Activated T-helper 1 cell treated with anti-CD3 and anti-CD28 coated beads, Interleukin-12 subunit alpha, Interleukin-12 subunit beta, Interleukin-2, Interleukin-4 antibody, amounts not matched to agents 30 ng/mL and 10 ng/mL and 1 ng/mL, durations not matched to agents 14 hours and 24 hours and 36 hours (primary cell): ENCODE measurements around the gene GMFB. TPM values are rescaled to one million over a fixed set of nuclear protein-coding genes. Genes with fewer than 3 reads are reported as not detected.

Experiments used
- DNase-seq: peaks from one replicate; pipeline ENCODE4 v3.0.0; 2021; ENCODE audit warnings: low spot score
- H3K27ac Mint-ChIP-seq: one replicate; pipeline ENCODE4 v1.8.0; 2021; ENCODE audit warnings: mild to moderate bottlenecking, mixed read lengths
- H3K27me3 Mint-ChIP-seq: one replicate; pipeline ENCODE4 v1.8.0; 2022; ENCODE audit warnings: mild to moderate bottlenecking, moderate library complexity, mixed read lengths; ENCODE audit not compliant: insufficient read depth
- H3K36me3 Mint-ChIP-seq: one replicate; pipeline ENCODE4 v1.8.0; 2021; ENCODE audit warnings: low read depth, mixed read lengths
- H3K4me1 Mint-ChIP-seq: one replicate; pipeline ENCODE4 v1.8.0; 2021; ENCODE audit warnings: low read depth, mixed read lengths
- H3K4me3 Mint-ChIP-seq: one replicate; pipeline ENCODE4 v1.8.0; 2021; ENCODE audit warnings: mild to moderate bottlenecking, moderate library complexity, mixed read lengths
- H3K9me3 Mint-ChIP-seq: one replicate; pipeline ENCODE4 v1.8.0; 2021; ENCODE audit warnings: mixed read lengths
- intact Hi-C: fragments of 100-400 bp; cut with micrococcal nuclease; formaldehyde crosslinking; loops from one replicate; pipeline ENCODE4 v1.15.1; 2024
- total RNA-seq: library from RNA; stranded (reverse); gene quantifications from 2 replicates; pipeline ENCODE4 v1.2.3, GENCODE V29; 2022

GMFB gene
- total RNA-seq, 1 donor from 2014 or later: 39.5 TPM

DNA sequence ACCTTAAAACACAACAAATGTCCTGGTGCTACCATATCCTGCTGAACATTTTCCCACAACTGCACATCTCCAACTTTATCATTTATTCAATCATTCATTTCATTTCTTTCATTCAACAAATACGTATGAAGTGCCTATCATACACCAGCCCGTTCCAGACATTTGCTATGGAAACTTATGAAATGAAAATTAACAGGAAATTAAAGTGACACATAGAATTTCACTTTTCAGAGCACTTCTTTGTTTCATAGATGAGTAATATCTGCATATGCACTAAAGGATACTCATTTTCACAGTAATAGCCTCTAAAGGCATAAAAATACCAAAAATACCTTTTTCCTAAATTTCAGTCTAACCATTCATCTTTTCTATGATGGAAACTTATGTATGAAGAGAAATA, 60.3 kb downstream of the GMFB start:
- intact Hi-C loops: no loop called here
- Mint-ChIP-seq H3K4me3 (no peak overlapping the region), H3K27me3 (no peaks in the 10 kb centered on the region), H3K4me1 (peaks cover 26% of the 10 kb centered on the region), H3K36me3 (peaks cover 39% of the 10 kb centered on the region), H3K9me3 (no peaks in the 10 kb centered on the region), H3K27ac (no peak overlapping the region)
- DNase-seq: no peak

DNA sequence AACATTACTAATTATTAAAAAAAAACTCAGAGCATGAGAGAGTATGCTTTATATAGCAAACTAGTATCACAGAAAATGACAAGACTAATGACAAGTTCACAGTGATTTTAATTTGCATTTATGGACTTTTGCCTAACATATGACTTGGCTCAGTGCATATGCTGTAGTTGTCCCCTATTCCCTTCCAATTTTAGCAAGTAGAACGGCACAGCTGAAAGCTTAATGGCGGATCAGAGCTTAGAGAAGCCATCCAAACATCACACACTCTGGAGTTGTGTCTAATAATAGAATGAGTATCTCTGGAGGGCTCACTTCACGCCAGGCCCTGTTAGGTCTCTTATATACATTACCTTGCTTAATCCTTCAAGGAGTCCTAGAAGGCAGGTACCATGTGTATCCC, 60.9 kb downstream of the GMFB start:
- DNase-seq: no peak
- Mint-ChIP-seq H3K4me3 (no peak overlapping the region), H3K36me3 (peaks cover 39% of the 10 kb centered on the region), H3K9me3 (no peaks in the 10 kb centered on the region), H3K27ac (no peak overlapping the region), H3K4me1 (peaks cover 20% of the 10 kb centered on the region), H3K27me3 (no peaks in the 10 kb centered on the region)
- intact Hi-C loops: no loop called here

DNA sequence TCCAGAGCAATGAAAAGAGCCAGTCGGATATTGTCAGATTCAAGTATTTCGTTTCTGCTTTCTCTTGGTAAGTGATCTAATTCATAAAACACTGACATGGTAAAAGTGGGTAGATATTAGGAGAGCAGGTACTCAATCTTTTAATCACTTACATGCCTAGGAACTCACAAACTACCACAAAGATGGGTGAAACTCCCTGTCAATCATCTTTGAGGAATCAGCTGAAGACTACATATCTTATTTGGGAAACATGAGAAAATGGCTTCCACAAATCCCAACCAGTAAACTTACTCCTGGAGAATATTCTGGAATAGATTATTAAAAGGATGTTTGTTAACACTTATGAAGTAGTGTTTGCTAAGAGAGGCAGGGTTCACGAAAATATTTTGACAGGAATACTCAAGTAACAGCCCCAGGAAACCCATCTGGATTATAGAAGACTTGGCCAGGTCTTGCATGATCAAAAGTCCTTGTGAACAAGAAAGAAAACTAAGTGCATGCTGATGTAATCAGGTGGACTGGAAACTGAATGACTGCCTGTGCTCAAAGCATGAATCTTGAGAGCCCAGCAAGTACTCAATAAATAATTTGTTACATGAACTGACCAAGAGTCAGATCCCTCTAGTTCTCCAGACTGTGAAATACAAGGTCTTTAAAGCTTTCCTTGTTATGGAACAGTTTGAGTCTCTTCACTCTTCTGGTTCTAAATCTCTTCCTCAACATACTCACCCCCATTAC, 63.1 kb downstream of the GMFB start:
- intact Hi-C loops: no loop called here
- H3K27me3 Mint-ChIP-seq: no peaks in the 10 kb centered on the region
- no peak overlapping the region for H3K4me3 Mint-ChIP-seq
- H3K9me3 Mint-ChIP-seq: no peaks in the 10 kb centered on the region
- DNase-seq: no peak
- peaks cover 11% of the 10 kb centered on the region for H3K4me1 Mint-ChIP-seq
- no peak overlapping the region for H3K27ac Mint-ChIP-seq
- peaks cover 36% of the 10 kb centered on the region for H3K36me3 Mint-ChIP-seq

DNA sequence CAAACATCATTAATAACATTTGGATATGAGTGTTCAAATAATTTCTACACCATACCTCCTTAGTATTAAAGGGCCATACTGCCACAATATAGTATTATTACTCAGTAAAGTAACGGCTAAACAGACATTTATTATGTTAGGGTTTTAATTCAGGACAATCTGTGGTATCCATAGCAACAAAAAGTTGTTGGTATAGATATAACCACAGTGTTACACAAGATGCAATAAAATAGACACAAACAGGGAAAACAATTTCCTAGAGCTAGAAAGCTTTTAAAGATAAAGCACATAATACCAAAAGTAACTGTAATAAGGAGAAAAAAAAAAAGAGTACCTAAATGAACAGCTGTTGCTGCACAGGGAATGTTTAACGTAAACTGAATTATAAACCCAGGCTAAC, 63.7 kb downstream of the GMFB start:
- DNase-seq: no peak
- no peaks in the 10 kb centered on the region for H3K27me3 Mint-ChIP-seq
- H3K4me3 Mint-ChIP-seq: no peak overlapping the region
- peaks cover 36% of the 10 kb centered on the region for H3K36me3 Mint-ChIP-seq
- H3K4me1 Mint-ChIP-seq: peaks cover 11% of the 10 kb centered on the region
- H3K9me3 Mint-ChIP-seq: no peaks in the 10 kb centered on the region
- intact Hi-C loops: no loop called here
- H3K27ac Mint-ChIP-seq: no peak overlapping the region

Other genes with a start within 250 kb of the GMFB start
- 36.5 and 39.2 TPM in 2 replicates for gene CDKN3, start 92.0 kb downstream of the GMFB start, total RNA-seq
- gene CNIH1, start 47.6 kb downstream of the GMFB start, total RNA-seq: 105 and 109 TPM in 2 replicates
- gene CGRRF1, start 20.9 kb upstream of the GMFB start, total RNA-seq: 8.5 and 13.2 TPM in 2 replicates
- 1.8 TPM in 2 replicates for gene SAMD4A, start 78.1 kb upstream of the GMFB start, total RNA-seq